NK-92 (cell line): Measurements from ENCODE around the gene CDC42SE2.
"Not testable (repeated sequence)": the region's sequence is repeated elsewhere in the genome, so short reads cannot be mapped to it uniquely, and the experiment has no call there.

ENCODE experiments used
- DNase-seq: peaks from one replicate; lab custom pipeline; 2025; ENCODE audit not compliant: unreplicated experiment; lab: John Stamatoyannopoulos, UW

The CDC42SE2 gene

GRCh38 chr5:131363811-131364506, 100.1 kb downstream of the CDC42SE2 start:
- no peak for DNase-seq

DNA sequence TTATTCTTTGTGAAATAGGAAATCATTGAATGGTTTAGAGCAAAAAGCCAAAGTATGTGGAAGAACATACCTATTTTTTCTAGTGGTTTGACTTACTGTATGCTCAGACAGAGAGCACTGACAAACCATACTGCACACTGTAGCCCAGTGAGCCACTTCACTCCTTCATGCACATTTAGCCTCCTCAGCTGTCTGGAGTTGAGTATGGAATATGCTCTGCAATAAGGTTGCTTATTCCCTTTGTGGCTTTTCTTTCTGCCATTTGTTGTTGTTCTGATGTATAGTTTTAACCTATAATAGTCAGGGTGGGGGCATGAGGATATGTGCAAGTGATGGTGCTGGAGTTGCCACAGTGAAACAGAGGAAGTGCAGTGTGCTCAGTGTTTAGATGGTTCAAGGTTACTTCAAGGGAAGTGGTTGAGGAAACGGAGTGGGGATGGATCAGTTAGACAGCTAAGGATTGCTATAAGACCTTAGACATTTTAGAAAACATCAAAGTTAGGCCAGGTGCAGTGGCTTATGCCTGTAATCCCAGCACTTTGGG, 100.7 kb downstream of the CDC42SE2 start:
- DNase-seq = no peak

DNA sequence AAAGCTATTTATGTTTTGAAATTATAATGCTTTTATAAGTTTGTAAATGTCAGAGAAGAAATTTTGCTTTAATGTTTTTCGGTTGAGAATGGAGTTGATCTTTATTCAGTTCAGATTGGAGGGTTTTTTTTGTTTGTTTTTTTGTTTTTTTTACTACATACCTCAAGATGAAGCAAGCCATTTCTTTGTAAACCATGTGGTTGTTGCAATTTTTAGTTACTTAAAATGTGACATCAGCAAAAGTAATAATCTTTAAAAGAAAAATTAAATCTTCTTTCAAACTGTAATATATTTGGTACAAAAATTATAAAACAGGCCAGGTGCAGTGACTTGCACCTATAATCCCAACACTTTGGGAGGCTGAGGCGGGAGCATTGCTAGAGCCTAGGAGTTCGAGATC, 102.6 kb downstream of the CDC42SE2 start:
- no peak for DNase-seq

DNA sequence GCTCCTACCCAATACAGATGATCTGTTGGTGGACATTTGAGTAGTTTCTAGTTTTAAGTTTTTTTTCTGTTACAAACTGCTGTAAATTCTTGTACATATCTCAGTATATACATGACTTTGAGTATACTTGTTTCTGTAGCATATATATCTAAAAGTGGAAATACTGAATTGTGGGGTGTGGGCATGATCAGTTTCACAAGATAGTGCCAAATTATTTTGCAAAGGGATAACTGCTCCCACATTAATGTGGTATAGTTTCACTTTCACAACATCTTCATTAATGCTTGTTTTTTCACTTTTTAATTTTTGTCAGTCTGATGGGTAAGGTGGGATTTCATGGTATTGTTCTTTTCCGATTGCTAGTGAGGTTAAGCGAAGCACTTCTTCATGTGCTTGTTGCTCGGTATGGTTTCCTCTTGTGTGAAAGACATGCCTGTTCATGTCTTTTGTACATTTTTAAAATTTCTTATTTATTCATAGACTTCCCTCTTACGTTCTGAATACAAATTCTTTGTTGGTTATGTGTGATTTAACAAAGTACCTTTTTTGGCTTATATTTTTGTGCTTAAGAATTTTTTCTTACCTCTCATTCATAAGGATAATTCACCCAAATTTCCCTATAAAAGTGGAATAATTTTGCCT, 103.5 kb downstream of the CDC42SE2 start:
- no peak for DNase-seq

DNA sequence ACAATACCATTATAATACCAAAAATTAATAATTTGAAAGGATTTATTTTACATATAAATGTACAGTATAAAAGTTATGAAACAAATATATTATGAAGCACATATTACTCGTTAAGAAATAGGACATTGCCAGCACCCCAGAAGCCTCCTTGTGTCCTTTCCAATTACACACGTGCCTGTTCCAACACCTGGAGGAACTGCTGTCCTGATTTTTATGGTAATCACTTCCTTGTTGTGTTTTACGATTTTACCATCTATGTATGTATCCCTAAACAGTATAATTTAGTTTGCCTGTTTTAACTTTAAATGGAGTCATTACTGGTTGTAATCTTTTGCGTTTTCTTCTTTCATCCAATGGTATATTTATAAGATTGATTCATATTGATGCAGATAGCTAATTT, 105.0 kb downstream of the CDC42SE2 start:
- no peak for DNase-seq

DNA sequence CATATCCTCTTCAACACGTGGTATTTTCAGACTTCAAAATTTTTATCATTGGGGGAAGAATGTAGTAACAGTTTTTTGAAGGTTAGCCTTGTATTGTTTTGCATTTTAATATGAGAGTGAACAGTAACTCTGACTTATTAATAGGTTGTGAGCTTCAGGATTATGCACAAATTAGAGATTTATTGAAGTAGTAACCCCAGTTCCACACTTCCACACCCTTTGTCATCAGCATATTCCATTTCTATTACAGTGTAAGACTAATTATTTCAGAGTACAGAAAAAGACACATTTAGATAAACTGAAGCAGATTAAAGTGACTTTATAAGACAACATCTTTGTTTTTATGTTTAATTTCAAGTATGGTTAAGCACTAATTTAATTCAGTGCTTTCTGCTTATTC, 105.7 kb downstream of the CDC42SE2 start:
- no peak for DNase-seq

DNA sequence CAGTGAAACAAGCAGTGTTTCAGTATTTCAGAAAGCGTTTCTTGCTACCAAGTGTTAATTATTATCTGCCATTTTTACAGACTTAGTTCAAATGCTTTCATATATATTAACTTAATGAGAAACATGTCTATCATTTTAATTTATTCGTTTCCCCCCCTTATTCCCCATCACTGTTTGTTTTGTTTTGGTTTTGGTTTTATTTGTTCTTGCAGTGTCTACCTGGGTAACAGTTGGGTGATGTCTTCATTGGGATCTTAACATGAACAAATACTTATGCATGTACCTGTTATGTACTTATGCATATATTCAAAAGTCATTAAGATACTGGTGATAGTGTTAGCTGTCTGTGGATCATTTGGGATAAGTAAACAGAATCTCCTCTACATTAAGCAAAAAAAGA, 108.0 kb downstream of the CDC42SE2 start:
- DNase-seq = no peak

GRCh38 chr5:131373265-131373664, 109.4 kb downstream of the CDC42SE2 start:
- DNase-seq = no peak

DNA sequence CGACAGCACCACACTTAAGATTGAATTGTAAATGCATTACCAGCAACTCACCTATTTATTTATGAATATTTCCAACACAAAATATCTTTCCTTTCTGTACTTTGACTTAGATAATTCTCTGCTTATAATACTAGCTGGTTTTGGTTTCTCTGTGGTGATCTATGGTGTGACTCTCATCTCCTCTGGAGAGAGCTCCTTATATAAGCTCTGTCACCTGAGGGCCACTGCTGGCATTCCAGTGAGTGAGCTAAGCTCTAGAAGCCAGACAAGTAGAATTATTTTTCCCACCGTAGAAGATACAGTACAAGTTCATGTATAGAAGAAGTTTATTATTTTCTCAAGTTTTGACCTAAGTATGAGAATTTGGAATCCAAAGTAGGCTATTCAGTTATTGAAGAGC, 111.5 kb downstream of the CDC42SE2 start:
- no peak for DNase-seq

- DNase-seq = no peak
Measured at GRCh38 chr5:131377346-131377745, 113.5 kb downstream of the CDC42SE2 start.

DNA sequence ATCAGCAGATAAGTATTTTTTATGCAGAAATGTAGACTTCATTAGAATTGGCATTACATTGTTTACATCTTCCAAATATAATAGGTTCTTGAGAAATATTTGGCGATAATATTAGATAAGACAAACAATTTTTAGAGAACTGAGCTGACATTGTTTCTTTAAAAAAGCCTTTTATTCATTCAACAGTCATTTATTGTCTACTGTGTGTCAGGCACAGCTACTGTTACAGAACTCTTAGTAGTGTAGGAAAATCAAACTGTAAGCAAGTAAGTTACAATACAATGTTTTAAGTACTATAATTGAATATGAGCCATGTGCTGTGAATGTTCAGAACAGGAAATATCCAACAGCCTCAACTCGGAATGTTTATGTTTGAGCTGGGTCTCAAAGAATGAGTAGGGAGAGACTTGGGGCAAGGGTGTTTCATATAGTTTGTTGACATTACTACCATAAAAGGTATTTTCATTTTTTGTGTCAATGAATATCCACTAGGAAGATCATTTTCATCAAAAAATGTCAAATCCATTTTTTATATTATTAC, 114.0 kb downstream of the CDC42SE2 start:
- no peak for DNase-seq

DNA sequence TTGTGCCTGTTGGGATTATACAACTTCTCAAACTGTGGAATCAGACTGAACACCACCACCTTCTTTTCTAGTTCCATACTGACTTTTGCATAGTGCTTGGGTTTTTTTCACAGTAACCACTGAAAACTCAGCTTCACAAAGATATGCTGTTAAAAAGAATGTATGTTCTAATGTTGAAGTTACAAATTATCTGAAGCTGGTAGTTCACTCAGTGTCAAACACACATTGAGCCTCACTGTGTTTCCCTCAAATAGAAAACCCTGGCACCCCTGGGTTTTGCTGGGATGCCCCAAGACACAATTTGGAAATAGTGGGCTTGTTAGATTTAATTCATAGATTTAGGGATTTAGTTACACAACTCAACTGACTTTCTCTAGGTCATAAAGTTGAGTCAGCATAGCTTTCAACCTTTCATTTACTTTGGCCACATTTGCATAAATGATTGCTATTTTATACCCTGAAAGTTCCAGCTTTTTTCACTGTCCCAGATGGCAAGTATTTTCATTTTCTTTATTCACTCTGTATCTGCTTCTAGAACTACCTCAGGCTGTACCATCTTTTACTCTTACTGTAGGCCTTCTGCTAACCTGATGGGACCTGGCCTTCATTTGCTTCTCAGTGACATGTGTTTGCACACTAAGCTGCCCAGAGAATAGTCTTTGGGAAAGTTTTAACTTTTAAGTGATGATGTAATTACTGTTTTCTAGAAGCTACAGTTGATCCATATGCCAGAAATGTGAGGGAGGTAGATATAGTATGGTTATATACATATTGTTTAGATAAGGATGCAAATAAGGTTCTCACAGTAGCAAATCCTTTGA, 115.1 kb downstream of the CDC42SE2 start:
- no peak for DNase-seq

GRCh38 chr5:131379723-131380122, 115.9 kb downstream of the CDC42SE2 start:
- DNase-seq = no peak

- DNase-seq = not testable (repeated sequence)
Measured at GRCh38 chr5:131380238-131380637, 116.4 kb downstream of the CDC42SE2 start.

DNA sequence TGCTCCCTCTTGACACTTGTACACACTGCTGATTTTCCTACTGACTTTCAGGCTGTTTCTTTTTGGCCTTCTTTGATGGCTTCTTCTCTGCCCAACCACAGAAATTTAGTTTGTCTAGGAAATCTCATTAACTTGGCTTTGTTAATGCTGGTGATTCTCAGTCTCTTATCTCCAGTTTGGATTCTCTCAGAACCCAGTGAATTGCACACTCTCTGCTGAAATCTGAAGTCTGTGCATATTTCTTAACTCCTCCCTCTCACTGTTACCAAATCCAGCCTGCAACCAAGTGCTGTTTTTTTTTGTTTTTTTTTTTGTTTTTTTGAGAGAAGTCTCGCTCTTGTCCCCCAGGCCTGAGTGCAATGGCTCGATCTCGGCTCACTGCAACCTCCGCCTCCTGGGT, 117.2 kb downstream of the CDC42SE2 start:
- DNase-seq = no peak

GRCh38 chr5:131381777-131382176, 117.9 kb downstream of the CDC42SE2 start:
- DNase-seq = no peak

- peak; percentile 12 for DNase-seq
Measured at GRCh38 chr5:131382407-131383395, 118.8 kb downstream of the CDC42SE2 start.

GRCh38 chr5:131384173-131384572, 120.3 kb downstream of the CDC42SE2 start:
- DNase-seq = no peak

GRCh38 chr5:131384616-131385214, 120.9 kb downstream of the CDC42SE2 start:
- no peak for DNase-seq

DNA sequence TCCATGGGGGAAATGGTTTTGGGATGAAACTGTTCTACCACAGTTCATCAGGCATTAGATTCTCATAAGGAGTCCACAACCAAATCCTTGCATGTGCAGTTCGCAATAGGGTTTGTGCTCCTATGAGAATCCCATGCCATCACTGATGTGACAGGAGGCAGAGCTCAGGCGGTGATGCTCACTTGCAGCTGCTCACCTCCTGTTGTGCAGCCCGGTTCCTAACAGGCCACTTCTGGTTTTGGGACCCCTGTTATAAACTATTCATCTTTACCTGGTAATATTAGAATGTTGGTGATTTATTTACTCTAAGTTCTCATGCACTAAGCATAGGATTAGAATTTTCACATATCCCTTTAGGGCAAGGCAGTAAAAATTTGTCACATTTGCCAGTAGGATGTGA, 122.3 kb downstream of the CDC42SE2 start:
- DNase-seq = no peak
